HG02973 (cell line): ENCODE results near the gene ENPP1.

Experiments used
- ATAC-seq: cut with Tn5 transposase; IDR thresholded peaks from one replicate; pipeline ENCODE4 v1.9.1; 2021; ENCODE audit warnings: moderate library complexity; ENCODE audit not compliant: unreplicated experiment

ENPP1 gene

GRCh38 chr6:131784561-131784960 is 23.3 kb upstream of the ENPP1 start:
- no peak for ATAC-seq

- no peak for ATAC-seq
Observed at GRCh38 chr6:131787079-131787478, 20.7 kb upstream of the ENPP1 start.

GRCh38 chr6:131787766-131788712 is 19.8 kb upstream of the ENPP1 start:
- no peak for ATAC-seq

GRCh38 chr6:131789219-131789618 is 18.6 kb upstream of the ENPP1 start:
- no peak for ATAC-seq

GRCh38 chr6:131791476-131791875 is 16.3 kb upstream of the ENPP1 start:
- no peak for ATAC-seq

- no peak for ATAC-seq
Observed at GRCh38 chr6:131792091-131792496, 15.7 kb upstream of the ENPP1 start.

GRCh38 chr6:131795366-131795765 is 12.5 kb upstream of the ENPP1 start:
- no peak for ATAC-seq

GRCh38 chr6:131802347-131802746 is 5.5 kb upstream of the ENPP1 start:
- ATAC-seq, result no peak

GRCh38 chr6:131803007-131803769 is 4.6 kb upstream of the ENPP1 start:
- no peak for ATAC-seq

- no peak for ATAC-seq
Observed at GRCh38 chr6:131804131-131804530, 3.7 kb upstream of the ENPP1 start.

GRCh38 chr6:131807321-131807643 is 538 bp upstream of the ENPP1 start:
- no peak for ATAC-seq

GRCh38 chr6:131808460-131809269 is 845 bp downstream of the ENPP1 start:
- ATAC-seq, result no peak

- ATAC-seq, result no peak
Observed at GRCh38 chr6:131811500-131811899, 3.7 kb downstream of the ENPP1 start.

- no peak for ATAC-seq
Observed at GRCh38 chr6:131813991-131814390, 6.2 kb downstream of the ENPP1 start.

GRCh38 chr6:131816869-131817268 is 9.0 kb downstream of the ENPP1 start:
- ATAC-seq, result no peak

GRCh38 chr6:131819572-131820124 is 11.8 kb downstream of the ENPP1 start:
- ATAC-seq, result no peak

- ATAC-seq, result no peak
Observed at GRCh38 chr6:131821010-131821807, 13.4 kb downstream of the ENPP1 start.

- ATAC-seq, result no peak
Observed at GRCh38 chr6:131822119-131822518, 14.3 kb downstream of the ENPP1 start.

GRCh38 chr6:131823276-131823902 is 15.6 kb downstream of the ENPP1 start:
- no peak for ATAC-seq

- no peak for ATAC-seq
Observed at GRCh38 chr6:131825946-131826345, 18.1 kb downstream of the ENPP1 start.
